ENCODE measurements around the gene PTPRJ.

PTPRJ gene

DNA sequence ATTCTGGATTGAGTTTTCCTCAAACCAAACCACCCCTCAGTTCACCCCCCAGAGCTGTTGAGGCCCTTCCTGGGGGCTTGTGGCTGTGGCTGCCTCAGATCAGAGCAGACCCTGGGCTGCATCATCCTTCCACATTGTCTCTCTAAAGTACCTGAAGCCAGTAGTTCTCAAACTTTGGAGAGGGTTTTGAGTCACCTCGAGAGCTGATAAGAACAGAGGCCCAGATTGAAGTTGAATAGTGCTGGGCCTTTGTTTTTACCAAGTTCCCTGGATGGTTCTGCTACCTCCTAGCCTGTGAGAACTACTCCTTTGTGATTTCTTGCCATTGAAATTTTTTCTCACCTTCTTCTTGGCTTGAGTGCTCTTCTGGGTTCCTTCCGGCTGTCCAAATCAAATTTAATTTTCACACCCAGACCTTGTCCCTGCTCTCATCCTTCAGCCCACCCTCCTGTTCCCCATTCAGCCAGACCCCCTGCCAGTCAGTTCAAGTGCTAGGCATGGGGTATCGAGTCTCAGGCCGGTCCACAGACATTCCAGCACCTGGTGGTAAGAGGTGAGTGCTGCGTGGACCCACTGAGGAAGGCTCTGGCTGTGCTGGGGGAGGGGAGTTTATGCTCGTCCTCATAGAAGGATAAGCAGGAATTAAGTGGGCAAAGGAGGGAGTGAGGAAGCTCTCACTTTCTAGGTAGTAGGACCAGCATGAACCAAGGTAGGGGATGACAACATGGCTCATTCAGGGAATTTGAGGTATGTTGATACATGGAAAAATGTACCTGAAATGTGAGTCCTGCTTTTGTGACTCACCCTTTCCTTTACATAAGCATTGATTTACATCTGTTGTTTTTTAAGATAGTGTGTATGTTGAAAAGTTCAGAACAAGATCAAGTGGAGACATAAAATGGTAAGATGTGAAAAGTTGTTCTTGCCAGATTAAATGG is 116.5 kb downstream of the PTPRJ start:
- DNase-seq: no peak

- no peak for DNase-seq
Measured at GRCh38 chr11:48098024-48098423, 117.7 kb downstream of the PTPRJ start.

- DNase-seq: no peak
Measured at GRCh38 chr11:48099916-48100446, 119.6 kb downstream of the PTPRJ start.

DNA sequence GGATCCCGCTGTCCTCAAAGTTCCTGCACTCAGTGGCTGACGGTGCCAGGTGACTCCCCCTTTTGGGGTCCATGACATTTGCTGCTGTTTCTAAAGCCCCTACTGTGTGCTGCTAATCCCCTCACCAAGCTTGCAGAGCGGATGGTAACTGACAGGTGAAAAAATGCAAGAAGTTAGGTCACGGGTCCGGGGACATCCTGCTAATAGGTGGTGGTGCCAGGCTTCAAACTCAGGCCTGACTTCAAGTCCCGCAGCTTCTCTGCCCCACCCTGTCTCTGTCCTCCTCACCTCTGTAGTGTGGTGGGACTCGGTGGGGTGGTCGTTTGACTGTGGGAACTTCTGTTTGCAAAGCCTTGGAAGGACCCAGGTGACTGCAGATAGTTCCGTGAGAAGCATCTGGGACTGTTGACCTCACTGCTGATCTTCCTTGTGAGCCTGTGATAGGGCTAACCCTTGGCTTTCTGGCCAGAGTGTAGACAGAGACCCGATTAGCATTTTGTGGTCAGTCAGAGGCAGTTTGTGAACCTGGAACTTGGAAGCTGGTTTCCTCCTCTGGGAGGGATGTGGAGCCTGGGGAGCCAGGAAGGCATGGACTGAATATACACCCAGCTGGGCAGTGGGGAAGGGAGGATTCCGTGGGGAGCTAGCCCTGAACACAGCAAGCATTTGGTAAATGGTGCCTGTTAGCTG is 120.8 kb downstream of the PTPRJ start:
- no peak for DNase-seq

DNA sequence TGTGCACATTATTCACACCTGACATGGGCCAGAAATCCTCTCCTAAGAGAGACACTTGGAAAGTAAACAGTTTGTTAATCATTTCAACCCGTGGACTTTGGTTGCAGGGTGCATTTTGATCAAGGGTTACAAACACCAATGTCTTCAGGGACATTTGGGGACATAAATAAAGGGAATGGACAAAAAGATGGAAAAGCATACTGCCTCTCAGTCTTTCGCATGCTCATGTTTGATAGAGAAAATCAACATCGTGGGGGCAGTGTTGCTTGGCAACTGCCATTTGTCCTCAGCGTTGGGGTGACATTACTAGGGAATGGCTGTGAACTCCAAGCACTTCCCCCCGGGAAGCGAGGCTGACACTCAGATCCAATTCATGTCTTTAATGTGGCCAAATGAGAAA is 121.6 kb downstream of the PTPRJ start:
- DNase-seq: no peak

GRCh38 chr11:48103621-48104567 is 123.5 kb downstream of the PTPRJ start:
- no peak for DNase-seq

DNA sequence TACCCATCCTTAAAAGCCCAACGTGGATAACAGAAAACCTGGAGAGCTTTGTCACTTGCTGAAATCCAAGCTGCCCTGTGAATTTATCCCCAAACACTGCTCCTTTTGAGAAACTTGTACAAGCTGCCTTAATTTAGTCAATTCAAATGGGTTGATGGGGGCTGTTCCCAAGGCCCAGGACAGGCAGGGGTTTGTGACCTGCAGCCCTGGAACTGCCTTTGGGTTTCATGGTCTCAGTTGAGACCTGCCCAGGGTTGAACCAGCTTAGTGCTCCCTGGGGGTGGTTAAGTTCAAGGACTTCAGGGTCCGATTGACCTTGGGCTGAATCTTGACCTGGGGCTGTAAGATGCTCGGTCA is 124.2 kb downstream of the PTPRJ start:
- DNase-seq: no peak

DNA sequence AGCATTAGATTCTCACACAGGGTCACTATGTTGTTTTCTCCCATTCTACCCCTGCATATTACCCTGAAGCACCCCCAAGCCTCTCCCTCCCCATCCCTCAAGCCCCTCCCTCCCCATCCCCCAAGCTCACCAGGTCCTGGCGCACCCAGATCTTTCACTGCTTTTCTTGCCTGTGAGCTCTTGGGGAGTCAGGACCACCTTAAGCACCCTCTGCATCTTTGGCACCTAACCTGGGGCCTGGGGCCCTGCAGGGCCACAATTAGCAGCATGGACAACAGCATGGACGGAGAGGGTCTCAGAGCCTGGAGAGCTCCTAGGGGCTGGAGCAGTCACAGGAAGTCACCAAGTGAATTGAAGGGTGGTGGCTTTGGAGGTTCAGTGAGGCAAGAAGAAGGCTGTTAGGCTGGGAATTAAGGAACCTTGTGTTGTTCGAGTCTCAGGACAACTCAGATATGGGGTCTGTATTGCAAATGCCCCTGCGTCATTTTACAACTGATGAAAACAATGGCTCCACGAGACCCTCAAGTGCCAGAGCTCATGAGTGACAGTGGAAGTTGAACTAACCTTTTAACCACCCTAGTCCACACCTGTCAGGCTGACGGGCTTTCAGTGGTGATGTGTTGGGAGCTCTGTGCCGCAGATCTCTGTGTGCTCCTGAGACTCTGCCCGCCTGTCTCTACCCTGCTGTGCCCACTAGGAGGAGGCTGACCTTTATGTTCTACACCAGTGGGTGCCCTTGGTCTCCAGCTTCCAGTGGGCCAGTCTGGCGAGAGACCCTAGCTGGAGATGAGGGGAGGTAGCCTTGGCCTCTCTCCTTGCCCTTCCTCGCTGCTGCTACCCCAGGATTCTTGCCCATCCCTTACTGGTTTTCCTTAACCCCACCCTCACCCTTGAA is 125.0 kb downstream of the PTPRJ start:
- DNase-seq: no peak

DNA sequence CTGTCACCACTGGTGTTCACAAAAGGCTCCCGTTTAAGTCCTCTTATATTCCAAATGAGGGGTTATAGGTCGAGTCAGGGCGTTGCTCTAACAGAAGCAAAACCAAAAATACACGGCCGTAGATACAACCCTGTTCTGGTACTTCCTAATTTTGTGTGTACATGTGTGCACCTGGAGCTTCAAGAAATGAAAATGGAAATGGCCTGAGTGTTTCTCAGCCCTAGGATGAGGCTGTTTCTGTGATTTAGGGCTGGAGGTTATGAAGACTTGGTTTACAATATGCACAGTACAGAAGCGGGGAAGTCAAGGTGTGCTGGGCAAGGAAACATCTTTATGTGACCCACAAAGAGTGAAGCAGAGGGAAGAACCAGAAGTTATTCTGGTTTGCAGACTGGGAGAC is 125.8 kb downstream of the PTPRJ start:
- DNase-seq: no peak

DNA sequence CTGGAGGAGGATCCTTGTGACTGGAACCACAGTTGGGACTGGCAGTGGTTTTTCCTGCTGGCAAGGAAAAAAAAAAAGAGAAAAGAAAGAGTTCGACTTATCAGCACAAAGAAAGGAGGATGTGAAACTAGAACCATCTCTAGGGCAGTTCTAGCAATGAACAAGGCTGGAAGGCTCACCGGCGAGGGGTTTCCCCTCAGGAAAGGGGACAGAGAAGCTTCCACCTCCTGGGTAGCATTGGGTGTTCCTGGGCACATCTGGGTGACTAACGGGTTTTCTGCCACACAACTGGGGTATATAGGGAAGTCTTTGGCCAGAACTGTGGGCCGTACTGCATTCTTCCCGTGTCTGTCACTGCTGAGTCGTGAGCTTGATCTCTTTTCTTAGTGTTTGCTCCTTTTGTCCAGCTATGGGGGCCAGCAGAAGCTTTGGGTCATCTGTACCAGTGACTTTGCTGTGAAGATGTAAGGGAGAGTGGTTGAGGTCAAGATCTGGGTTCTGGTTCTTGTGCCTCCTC is 126.9 kb downstream of the PTPRJ start:
- DNase-seq: peak in 1 of 2 experiments; percentile 6

- no peak for DNase-seq
Measured at GRCh38 chr11:48108231-48109045, 128.1 kb downstream of the PTPRJ start.

GRCh38 chr11:48109046-48109666 is 128.8 kb downstream of the PTPRJ start:
- DNase-seq: peak; percentile 68 to 70

DNA sequence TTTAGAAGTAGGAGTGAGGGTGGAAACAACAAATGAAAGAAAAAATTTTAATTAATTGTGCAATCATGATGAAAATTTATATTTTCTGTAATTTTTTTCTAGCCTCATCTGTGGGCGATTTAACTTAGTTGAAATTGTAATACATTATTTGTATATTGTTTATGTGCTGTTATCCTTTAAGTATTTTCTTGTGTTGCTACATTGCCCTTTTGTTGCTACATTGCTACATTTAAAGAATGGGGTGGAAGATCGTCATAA is 130.1 kb downstream of the PTPRJ start:
- DNase-seq: no peak

- DNase-seq: no peak
Measured at GRCh38 chr11:48111891-48112290, 131.5 kb downstream of the PTPRJ start.

DNA sequence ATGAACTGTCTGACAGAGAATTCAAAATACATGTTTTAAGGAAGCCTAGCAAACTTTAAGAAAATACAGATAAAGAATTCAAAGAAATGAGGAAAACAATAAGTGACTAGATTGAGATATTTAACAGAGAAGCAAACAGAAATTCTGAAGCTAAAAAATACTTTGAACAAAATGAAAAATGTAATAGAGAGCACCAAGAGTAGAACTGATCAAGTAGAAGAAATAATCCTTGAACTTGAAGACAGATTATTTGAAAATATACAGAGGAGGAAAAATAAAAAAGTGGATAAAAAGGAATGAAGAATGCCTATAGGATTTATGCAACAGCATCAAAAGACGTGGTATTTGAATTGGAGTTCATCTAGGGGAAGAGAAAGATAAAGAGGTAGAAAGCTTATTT is 134.4 kb downstream of the PTPRJ start:
- no peak for DNase-seq

DNA sequence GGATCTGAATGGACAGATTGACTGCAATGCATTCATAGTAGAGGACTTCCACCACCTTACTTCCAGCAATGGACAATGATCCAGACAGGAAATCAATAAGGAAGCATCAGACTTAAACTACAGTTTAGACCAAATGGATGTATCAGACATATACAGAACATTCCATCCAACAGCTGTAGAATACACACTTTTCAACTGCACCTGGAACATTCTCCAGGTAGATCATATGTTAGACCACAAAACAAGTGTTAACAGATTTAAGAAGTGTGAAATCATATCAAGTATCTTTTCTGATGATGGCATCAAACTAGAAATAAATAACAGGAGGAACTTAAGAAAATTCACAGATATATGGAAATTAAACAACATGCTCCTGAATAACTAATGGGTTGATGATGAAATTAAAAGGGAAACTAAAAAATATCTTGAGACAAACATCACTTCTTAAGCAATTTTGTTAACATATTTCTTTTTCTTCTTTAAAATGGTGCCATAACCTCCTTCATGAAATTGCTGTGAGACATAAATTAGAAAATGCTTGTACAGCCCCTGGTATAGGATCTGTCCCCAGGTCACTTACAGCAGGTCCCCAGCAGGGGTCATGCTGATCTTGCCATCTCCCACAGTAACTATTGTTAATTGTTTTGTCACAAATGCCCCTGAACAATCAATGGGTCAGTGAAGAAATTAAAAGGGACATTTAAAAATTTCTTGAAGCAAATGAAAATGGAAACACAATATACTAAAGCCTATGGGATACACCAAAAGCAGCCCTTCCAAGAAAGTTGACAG is 136.3 kb downstream of the PTPRJ start:
- peak; percentile 64 to 67 for DNase-seq

- DNase-seq: no peak
Measured at GRCh38 chr11:48122246-48122645, 141.9 kb downstream of the PTPRJ start.

DNA sequence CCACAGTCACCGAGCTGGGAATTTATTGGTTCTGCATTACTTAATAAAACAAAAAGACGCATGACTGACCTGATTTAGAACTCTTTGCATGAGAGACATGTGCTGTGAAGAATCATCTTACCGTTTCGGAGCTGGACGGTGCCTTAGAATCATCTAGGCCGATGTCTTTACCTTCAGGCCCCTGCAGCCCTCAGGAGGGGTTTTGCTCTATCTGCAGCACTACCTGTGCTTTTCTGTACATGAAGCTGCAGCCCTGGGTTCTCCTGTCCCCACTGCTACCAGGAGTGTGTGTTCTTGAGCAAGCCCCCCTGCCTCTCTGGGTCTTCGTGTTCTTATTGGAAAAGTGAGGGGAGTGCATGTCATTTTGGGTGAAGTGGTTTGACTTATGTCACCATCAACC is 142.3 kb downstream of the PTPRJ start:
- DNase-seq: no peak

DNA sequence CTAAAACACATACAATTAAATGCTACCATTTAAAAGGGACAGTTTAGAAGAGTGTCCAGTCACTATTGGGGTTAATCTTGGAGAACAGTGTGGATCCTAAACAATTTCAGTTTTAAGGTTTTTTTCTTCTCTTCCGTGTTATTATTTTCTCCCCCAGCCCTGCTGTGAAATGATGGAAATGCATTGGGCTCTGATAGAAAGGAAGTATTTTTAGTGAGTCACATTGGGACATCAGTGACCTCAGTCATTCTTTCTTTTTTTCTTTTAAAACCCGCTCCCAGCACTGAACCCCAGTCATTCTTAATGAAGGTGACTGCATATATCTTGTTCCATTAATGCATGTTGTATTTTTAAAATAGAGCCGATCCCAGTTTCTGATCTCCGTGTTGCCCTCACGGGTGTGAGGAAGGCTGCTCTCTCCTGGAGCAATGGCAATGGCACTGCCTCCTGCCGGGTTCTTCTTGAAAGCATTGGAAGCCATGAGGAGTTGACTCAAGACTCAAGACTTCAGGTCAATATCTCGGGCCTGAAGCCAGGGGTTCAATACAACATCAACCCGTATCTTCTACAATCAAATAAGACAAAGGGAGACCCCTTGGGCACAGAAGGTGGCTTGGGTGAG is 143.0 kb downstream of the PTPRJ start:
- no peak for DNase-seq

All from Kasumi-1 (cell line).